ENCODE measurements around the gene MEDAG.

Gene MEDAG

DNA sequence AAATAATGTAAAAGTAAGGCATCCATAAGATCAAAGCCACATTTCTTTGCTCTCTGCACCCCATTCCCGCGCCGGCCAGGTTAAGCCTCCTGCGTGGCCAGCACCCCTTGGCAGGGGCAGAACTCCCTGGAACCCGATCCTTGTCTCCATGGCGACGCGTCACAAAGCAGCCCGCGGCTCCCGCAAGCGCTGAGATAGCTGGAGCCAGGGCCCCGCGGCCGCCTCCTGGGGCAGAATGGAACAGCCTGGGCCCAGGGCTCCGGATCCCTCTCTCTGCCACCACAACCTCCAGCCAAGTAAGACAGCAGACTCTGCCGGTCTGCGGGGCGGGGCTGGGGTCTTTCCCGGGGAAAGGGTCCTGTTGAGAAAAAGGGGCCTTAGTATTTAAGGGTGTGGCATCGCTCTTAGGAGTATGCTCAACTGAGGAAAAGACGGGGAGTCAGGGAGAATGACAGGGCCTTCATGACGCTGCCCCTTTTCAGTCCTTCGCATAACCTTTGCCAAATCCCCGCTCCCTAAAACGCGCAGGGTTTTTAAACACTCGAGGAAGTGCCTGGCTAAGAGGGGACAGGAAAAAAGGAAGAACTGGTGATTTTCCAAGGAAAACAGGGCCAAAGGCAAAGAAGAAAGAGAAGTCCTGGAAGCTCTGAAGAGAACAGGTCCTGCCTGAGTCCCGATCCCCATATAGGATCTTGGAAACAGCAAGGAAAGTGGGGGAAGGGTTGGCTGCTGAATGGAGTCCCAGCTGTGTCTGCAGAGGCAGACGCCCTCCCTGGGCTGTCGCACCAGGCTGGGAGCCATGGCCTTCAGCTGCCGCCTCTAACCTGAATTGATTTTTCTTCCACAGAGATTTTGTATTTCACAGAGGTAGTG, 26.6 kb downstream of the MEDAG start, which contains the start of gene TEX26:
Gene TEX26 (plus strand): TSS at position 176 of the 873 bp plus-strand sequence. CDS start 60 bp downstream, at position 236.
- Histone ChIP-seq H3K27me3 (ENCODE audit: control insufficient read depth, insufficient read depth, low read length) (peaks cover 27% of the 10 kb centered on the region), H3K36me3 (ENCODE audit: control insufficient read depth, low read depth, low read length) (no peaks in the 10 kb centered on the region), H3K9ac (ENCODE audit: low read length) (peak within 1 kb of the TSS; percentile 33), H3K27ac (ENCODE audit: low read length) (no peak within 1 kb of the TSS), H3K4me3 (ENCODE audit: low read length) (peak within 1 kb of the TSS; percentile 63), H3K4me1 (ENCODE audit: control insufficient read depth, low read depth, low read length) (peaks cover 12% of the 10 kb centered on the region), H3K9me3 (ENCODE audit: control insufficient read depth, low read depth, low read length) (no peaks in the 10 kb centered on the region)

DNA sequence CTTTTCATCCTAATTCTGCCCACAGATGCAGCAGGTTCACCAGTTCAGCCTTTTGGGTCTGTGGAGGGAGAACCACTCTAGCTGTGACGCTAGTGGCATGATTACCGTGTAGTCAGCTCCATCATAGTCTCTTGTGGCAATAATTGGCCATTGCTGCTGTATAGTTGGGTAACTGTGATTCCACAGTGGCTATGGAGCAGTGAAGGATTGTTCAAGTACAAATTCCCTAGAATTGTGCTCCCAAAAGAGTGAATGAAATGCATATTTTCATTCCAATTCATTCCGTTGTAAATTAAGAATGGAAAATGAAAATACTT, 27.2 kb downstream of the MEDAG start:
- H3K4me1 ChIP-seq (ENCODE audit: control insufficient read depth, low read depth, low read length) = peaks cover 12% of the 10 kb centered on the region
- H3K27me3 ChIP-seq (ENCODE audit: control insufficient read depth, insufficient read depth, low read length) = peaks cover 27% of the 10 kb centered on the region
- H3K9me3 ChIP-seq (ENCODE audit: control insufficient read depth, low read depth, low read length) = no peaks in the 10 kb centered on the region
- no peak overlapping the region for H3K27ac ChIP-seq (ENCODE audit: low read length)
- no peak overlapping the region for H3K9ac ChIP-seq (ENCODE audit: low read length)
- H3K4me3 ChIP-seq (ENCODE audit: low read length) = peak overlapping the region; percentile 63
- H3K36me3 ChIP-seq (ENCODE audit: control insufficient read depth, low read depth, low read length) = no peaks in the 10 kb centered on the region

DNA sequence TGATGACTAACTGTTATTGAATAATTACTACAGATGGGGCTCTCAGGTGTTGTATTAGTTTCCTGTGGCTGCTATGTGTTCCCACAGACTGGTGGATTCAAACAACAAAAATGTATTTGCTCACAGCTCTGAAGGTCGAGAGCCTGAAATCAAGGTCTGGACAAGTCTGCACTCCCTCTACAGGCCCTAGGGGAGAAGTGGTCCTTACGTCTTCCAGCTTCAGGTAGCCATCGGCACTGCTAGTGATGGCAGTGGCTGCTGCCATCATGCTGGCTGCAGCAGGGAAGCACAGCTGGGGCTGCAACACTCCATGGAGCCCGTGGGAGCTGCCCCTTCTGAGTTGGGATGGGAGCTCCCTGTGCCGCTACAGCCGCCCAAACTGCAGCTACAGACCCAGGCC, 28.3 kb downstream of the MEDAG start:
- no peak overlapping the region for H3K4me3 ChIP-seq (ENCODE audit: low read length)
- H3K36me3 ChIP-seq (ENCODE audit: control insufficient read depth, low read depth, low read length) = no peaks in the 10 kb centered on the region
- peaks cover 12% of the 10 kb centered on the region for H3K4me1 ChIP-seq (ENCODE audit: control insufficient read depth, low read depth, low read length)
- H3K27ac ChIP-seq (ENCODE audit: low read length) = no peak overlapping the region
- H3K9me3 ChIP-seq (ENCODE audit: control insufficient read depth, low read depth, low read length) = no peaks in the 10 kb centered on the region
- no peak overlapping the region for H3K9ac ChIP-seq (ENCODE audit: low read length)
- peaks cover 27% of the 10 kb centered on the region for H3K27me3 ChIP-seq (ENCODE audit: control insufficient read depth, insufficient read depth, low read length)

DNA sequence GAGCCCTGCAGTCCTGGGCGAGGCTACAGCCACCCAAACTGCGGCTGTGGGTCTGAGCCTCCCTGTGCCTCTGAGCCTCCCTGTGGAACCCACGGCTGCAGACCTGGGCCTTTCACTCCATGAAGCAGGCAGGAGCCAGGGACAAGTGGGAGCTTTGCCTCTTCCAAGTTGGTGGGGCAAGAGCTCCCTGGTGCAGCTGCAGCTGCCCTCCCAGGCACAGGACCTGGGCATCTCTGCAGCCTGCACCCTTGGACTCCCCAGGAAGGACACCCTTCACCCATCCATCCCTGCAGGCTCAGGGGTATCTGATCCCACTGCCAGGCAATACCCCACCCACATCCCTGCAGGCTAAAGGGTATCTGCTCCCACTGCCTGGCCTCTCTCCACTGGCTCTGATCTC, 28.7 kb downstream of the MEDAG start:
- H3K27me3 ChIP-seq (ENCODE audit: control insufficient read depth, insufficient read depth, low read length) = peaks cover 27% of the 10 kb centered on the region
- no peaks in the 10 kb centered on the region for H3K36me3 ChIP-seq (ENCODE audit: control insufficient read depth, low read depth, low read length)
- H3K9ac ChIP-seq (ENCODE audit: low read length) = no peak overlapping the region
- H3K4me1 ChIP-seq (ENCODE audit: control insufficient read depth, low read depth, low read length) = peaks cover 12% of the 10 kb centered on the region
- no peak overlapping the region for H3K27ac ChIP-seq (ENCODE audit: low read length)
- no peak overlapping the region for H3K4me3 ChIP-seq (ENCODE audit: low read length)
- no peaks in the 10 kb centered on the region for H3K9me3 ChIP-seq (ENCODE audit: control insufficient read depth, low read depth, low read length)

DNA sequence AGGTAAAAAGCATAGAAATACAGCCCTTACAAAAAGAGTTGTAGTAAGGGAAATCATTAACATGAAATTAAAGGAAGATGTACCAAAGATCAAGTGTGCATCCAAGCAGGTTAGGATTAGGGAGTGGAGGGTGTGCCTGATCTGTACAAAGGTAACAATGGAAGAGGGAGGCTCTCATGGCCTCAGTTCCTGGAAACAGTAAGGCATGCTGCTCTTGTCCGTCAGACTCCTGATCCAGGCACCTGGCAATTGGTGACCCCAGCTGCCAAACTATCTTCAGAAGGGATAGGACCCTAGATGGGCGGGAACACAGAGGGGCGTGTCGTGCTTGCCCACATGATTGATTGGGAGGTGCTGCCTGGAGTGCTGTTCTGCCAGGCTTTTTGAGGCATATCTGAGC, 30.9 kb downstream of the MEDAG start:
- Histone ChIP-seq H3K4me1 (ENCODE audit: control insufficient read depth, low read depth, low read length) (peaks cover 12% of the 10 kb centered on the region), H3K4me3 (ENCODE audit: low read length) (no peak overlapping the region), H3K9ac (ENCODE audit: low read length) (no peak overlapping the region), H3K27me3 (ENCODE audit: control insufficient read depth, insufficient read depth, low read length) (peaks cover 20% of the 10 kb centered on the region), H3K9me3 (ENCODE audit: control insufficient read depth, low read depth, low read length) (no peaks in the 10 kb centered on the region), H3K27ac (ENCODE audit: low read length) (no peak overlapping the region), H3K36me3 (ENCODE audit: control insufficient read depth, low read depth, low read length) (no peaks in the 10 kb centered on the region)

DNA sequence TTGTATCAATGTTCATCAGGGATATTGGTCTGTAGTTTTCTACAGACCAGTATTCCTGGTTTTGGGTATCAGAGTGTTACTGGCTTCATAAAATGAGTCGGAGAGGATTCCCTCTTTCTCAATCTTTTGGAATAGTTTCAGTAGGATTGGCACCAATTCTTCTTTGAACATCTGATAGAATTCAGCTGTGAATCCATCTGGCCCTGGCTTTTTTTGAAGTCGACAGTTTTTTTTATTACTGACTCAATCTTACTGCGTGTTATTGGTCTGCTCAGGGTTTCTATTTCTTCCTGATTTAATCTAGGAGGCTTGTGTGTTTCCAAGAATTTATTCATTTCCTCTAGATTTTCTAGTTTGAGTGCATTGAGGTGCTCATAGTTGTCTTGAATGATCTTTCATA, 37.8 kb downstream of the MEDAG start:
- H3K4me3 ChIP-seq (ENCODE audit: low read length) = no peak overlapping the region
- no peaks in the 10 kb centered on the region for H3K4me1 ChIP-seq (ENCODE audit: control insufficient read depth, low read depth, low read length)
- peaks cover 10% of the 10 kb centered on the region for H3K9me3 ChIP-seq (ENCODE audit: control insufficient read depth, low read depth, low read length)
- no peak overlapping the region for H3K27ac ChIP-seq (ENCODE audit: low read length)
- no peaks in the 10 kb centered on the region for H3K36me3 ChIP-seq (ENCODE audit: control insufficient read depth, low read depth, low read length)
- H3K9ac ChIP-seq (ENCODE audit: low read length) = no peak overlapping the region
- H3K27me3 ChIP-seq (ENCODE audit: control insufficient read depth, insufficient read depth, low read length) = no peaks in the 10 kb centered on the region

DNA sequence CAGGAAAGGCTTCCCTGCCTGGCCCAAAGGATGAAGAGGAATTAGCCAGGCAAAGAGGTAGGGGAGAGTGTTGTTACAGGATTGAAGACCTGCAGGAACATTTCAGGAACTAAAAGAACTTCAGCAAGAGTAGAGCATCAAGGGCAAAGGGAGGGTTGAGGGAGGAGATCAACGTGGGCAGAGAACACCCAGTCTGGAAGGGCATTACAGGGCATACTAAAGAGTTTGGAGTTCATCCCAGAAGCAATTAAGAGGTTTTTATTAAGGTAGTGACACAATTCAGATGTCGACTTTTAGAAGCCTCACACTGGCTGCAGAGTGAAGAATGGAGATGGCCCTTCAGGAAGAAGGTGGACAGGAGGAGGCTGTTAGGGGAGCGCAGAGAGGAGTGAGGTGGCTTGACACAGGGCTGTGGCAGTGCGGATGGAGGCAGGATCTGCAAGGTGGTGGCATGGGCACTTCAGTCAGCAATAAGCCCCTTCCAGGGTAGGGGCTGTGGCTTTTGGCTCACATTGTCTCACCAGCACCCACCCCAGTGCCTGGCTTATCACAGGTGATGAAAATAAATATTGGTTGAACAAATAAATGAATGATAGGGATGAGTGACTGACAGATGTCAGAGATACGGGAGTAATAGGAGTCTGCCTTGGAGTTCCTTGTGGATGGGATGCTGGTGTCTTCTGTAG, 51.3 kb downstream of the MEDAG start:
- Histone ChIP-seq H3K27ac (ENCODE audit: low read length) (no peak overlapping the region), H3K36me3 (ENCODE audit: control insufficient read depth, low read depth, low read length) (no peaks in the 10 kb centered on the region), H3K27me3 (ENCODE audit: control insufficient read depth, insufficient read depth, low read length) (no peaks in the 10 kb centered on the region), H3K9ac (ENCODE audit: low read length) (no peak overlapping the region), H3K4me1 (ENCODE audit: control insufficient read depth, low read depth, low read length) (no peaks in the 10 kb centered on the region), H3K4me3 (ENCODE audit: low read length) (no peak overlapping the region), H3K9me3 (ENCODE audit: control insufficient read depth, low read depth, low read length) (peaks cover 9% of the 10 kb centered on the region)

DNA sequence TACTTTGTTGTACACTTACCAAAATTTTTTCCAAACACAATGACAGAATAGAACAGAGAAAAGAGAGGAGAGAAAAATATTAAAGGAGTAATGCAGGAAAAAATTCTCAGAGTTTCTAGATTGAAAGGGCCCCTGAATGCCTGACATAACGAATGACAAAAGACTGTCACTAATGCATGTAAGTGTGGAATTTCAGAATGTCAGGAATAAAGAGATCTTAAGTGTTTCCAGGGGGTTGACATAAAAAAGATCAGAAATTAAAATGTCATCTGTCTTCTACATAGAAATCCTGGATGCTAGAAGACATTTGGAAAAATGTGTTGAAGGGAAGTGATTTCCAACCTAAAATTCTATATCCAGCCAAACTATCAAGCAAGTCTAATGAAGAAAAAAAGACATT, 53.6 kb downstream of the MEDAG start:
- Histone ChIP-seq H3K4me1 (ENCODE audit: control insufficient read depth, low read depth, low read length) (no peaks in the 10 kb centered on the region), H3K4me3 (ENCODE audit: low read length) (no peak overlapping the region), H3K9me3 (ENCODE audit: control insufficient read depth, low read depth, low read length) (peaks cover 9% of the 10 kb centered on the region), H3K27me3 (ENCODE audit: control insufficient read depth, insufficient read depth, low read length) (no peaks in the 10 kb centered on the region), H3K36me3 (ENCODE audit: control insufficient read depth, low read depth, low read length) (no peaks in the 10 kb centered on the region), H3K27ac (ENCODE audit: low read length) (no peak overlapping the region), H3K9ac (ENCODE audit: low read length) (no peak overlapping the region)

DNA sequence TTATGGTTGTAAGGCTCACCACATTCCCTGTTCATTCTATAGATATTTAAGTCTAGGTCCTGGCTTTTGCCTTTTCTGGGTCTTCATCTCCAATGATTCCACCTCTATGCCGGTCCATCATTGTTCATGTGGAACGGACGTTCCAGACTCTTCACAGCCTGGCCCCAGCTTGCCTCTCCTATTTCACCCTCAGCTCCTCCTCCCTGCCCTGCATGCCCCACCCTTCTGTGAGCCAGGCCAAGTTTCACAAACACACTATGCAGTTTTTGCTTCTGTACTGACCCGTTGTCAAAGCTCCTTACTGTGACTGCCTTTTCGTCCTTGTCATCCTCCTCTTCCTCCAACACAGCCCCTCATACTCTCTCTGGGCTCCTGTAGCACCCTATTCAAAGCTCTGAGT, 57.7 kb downstream of the MEDAG start:
- no peaks in the 10 kb centered on the region for H3K36me3 ChIP-seq (ENCODE audit: control insufficient read depth, low read depth, low read length)
- H3K9me3 ChIP-seq (ENCODE audit: control insufficient read depth, low read depth, low read length) = peaks cover 15% of the 10 kb centered on the region
- H3K27ac ChIP-seq (ENCODE audit: low read length) = no peak overlapping the region
- no peaks in the 10 kb centered on the region for H3K27me3 ChIP-seq (ENCODE audit: control insufficient read depth, insufficient read depth, low read length)
- H3K4me1 ChIP-seq (ENCODE audit: control insufficient read depth, low read depth, low read length) = no peaks in the 10 kb centered on the region
- H3K9ac ChIP-seq (ENCODE audit: low read length) = no peak overlapping the region
- no peak overlapping the region for H3K4me3 ChIP-seq (ENCODE audit: low read length)

DNA sequence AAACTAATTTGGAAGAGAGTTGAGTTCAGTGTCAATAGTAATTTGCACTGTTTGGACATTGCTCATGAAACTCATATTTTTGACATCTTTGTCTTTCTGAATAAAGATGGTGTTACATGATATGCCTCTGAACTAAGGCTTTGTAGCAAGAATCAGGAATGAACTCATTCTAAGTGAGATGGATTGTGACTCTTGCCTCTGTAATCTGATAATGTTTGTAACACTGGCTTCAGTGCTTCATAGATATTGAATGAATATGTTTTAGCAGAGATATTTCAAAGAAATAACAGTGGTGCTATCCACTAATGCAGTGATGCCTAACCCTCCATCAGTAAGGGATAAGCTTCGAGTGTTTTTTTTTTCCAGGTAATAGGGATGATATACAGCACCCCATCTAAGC, 59.3 kb downstream of the MEDAG start:
- no peak overlapping the region for H3K9ac ChIP-seq (ENCODE audit: low read length)
- no peak overlapping the region for H3K27ac ChIP-seq (ENCODE audit: low read length)
- no peaks in the 10 kb centered on the region for H3K4me1 ChIP-seq (ENCODE audit: control insufficient read depth, low read depth, low read length)
- H3K4me3 ChIP-seq (ENCODE audit: low read length) = no peak overlapping the region
- no peaks in the 10 kb centered on the region for H3K36me3 ChIP-seq (ENCODE audit: control insufficient read depth, low read depth, low read length)
- peaks cover 6% of the 10 kb centered on the region for H3K9me3 ChIP-seq (ENCODE audit: control insufficient read depth, low read depth, low read length)
- no peaks in the 10 kb centered on the region for H3K27me3 ChIP-seq (ENCODE audit: control insufficient read depth, insufficient read depth, low read length)

DNA sequence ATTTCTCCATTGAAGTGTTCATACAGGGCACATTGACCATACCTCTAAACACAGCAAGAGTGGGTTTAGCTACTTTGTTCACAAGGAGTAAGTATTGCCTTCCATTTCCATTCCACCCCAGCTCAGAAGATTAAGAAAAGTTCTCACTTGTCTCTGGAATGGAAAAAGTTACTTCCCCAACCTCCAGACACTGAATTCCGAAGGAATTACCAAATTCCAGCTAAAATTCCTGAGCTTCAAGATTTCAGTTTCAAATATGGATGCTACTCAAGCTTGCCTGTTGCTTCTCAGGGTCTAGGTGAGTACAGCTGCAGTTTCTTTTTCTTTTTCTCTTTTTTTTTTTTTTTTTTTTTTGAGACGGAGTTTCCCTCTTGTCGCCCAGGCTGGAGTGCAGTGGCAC, 60.0 kb downstream of the MEDAG start:
- H3K4me3 ChIP-seq (ENCODE audit: low read length) = no peak overlapping the region
- H3K27ac ChIP-seq (ENCODE audit: low read length) = no peak overlapping the region
- no peak overlapping the region for H3K9ac ChIP-seq (ENCODE audit: low read length)

DNA sequence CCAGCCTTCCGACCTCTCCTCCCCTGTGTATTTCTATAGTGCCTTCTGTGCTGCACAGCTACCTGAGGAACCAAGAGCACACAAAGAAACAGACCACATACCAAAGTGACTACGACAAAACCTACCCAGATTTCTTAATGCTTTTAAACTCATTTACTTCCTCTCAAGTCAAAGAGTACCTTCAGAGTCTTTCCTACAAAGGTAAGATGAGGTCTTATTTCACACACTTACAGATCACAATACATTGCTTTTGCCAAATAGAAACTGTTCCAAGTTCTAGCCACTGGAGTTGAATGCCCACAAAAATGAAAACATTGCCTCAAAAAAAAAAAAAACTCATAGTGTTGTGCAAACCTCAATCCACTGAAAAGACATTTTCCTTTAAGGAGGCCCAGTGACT, 62.8 kb downstream of the MEDAG start:
- no peaks in the 10 kb centered on the region for H3K36me3 ChIP-seq (ENCODE audit: control insufficient read depth, low read depth, low read length)
- peaks cover 6% of the 10 kb centered on the region for H3K9me3 ChIP-seq (ENCODE audit: control insufficient read depth, low read depth, low read length)
- H3K27me3 ChIP-seq (ENCODE audit: control insufficient read depth, insufficient read depth, low read length) = no peaks in the 10 kb centered on the region
- H3K9ac ChIP-seq (ENCODE audit: low read length) = no peak overlapping the region
- H3K4me1 ChIP-seq (ENCODE audit: control insufficient read depth, low read depth, low read length) = no peaks in the 10 kb centered on the region
- no peak overlapping the region for H3K4me3 ChIP-seq (ENCODE audit: low read length)
- H3K27ac ChIP-seq (ENCODE audit: low read length) = no peak overlapping the region

More for the DNA sequence above, 60.0 kb downstream of the MEDAG start:
- H3K36me3 ChIP-seq (ENCODE audit: control insufficient read depth, low read depth, low read length) = no peaks in the 10 kb centered on the region
- no peaks in the 10 kb centered on the region for H3K27me3 ChIP-seq (ENCODE audit: control insufficient read depth, insufficient read depth, low read length)
- H3K9me3 ChIP-seq (ENCODE audit: control insufficient read depth, low read depth, low read length) = peaks cover 6% of the 10 kb centered on the region
- no peaks in the 10 kb centered on the region for H3K4me1 ChIP-seq (ENCODE audit: control insufficient read depth, low read depth, low read length)
